WERI-Rb-1 (cell line): ENCODE results near the gene QSER1.
A peak's percentile ranks its signal among the peaks of the same experiment; 100 is the strongest.

Experiments used
- DNase-seq: peaks from one replicate; pipeline ENCODE4 v3.0.0-alpha.2; 2020
- H3K27ac ChIP-seq: fragments of 250-450 bp; sonication (Bioruptor Pico); 2 replicates; pipeline ENCODE4 v1.5.1; 2020; ENCODE audit warnings: mild to moderate bottlenecking, moderate library complexity
- H3K27me3 ChIP-seq: fragments of 250-450 bp; sonication (Bioruptor Pico); 2 replicates; pipeline ENCODE4 v1.5.1; 2021; ENCODE audit warnings: mild to moderate bottlenecking, low read depth, moderate library complexity; ENCODE audit not compliant: insufficient read depth, severe bottlenecking
- H3K36me3 ChIP-seq: fragments of 250-450 bp; sonication (Bioruptor Pico); 2 replicates; pipeline ENCODE4 v1.5.1; 2020; ENCODE audit warnings: mild to moderate bottlenecking, moderate library complexity
- H3K4me3 ChIP-seq: 2 replicates; pipeline ENCODE4 v1.5.1; 2011; ENCODE audit warnings: low read depth, mild to moderate bottlenecking, control low read depth, low read length
- H3K9me3 ChIP-seq: fragments of 250-450 bp; sonication (Bioruptor Pico); 2 replicates; pipeline ENCODE4 v1.5.1; 2021; ENCODE audit warnings: mild to moderate bottlenecking, moderate library complexity; ENCODE audit not compliant: severe bottlenecking
- CTCF ChIP-seq: IDR thresholded peaks from 2 replicates; pipeline ENCODE4 v1.5.1; 2011; ENCODE audit warnings: low read depth, mild to moderate bottlenecking, control low read depth, inconsistent platforms, low read length

The QSER1 gene

DNA sequence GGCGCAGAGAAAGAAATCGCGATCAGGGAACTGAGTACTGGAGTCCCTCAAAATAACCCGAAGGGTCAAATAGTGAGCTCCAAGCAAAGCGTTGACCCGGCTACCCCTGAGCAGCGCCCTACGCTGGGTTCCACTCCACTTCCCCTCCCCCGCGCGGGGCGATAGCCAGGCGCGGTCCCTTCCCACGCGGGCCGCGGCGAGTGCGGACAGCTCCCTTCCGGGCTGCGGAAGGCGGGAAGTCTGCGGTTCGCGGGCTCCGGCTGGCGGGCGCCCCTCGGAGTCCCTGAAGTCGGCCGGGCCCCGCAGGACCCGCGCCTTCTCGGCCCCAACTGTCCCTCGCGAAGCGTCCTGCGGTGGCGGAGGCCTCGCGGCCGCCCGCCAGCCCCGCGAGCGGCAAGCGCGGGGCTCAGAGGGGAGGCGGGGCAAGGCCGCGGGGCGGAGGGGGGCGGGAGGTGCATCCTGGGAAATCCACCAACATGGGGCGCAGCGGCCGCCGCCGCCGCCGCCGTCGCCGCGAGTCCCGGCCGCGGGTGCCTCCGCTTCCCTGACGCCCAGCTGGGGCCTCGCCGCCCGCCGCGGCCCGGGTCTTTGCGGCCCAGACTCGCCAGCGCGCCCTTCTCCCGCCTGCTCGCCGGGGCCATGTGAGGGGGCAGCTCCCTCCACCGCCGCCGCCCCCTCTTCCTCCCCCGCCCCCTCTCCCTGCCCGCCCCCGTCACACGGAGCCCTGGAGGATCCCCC, at the start of gene QSER1:
QSER1 (plus strand) TSS at position 457 of the 738 bp plus-strand sequence. CDS start 315 bp downstream, outside the sequence.
- DNase-seq, result peak; percentile 82
- TF ChIP-seq CTCF, result no peak
- Histone ChIP-seq H3K9me3 (no peaks in the 10 kb centered on the region), H3K36me3 (peaks cover 20% of the 10 kb centered on the region), H3K27ac (peak within 1 kb of the TSS; percentile 98), H3K27me3 (no peaks in the 10 kb centered on the region), H3K4me3 (peak within 1 kb of the TSS; percentile 96)

DNA sequence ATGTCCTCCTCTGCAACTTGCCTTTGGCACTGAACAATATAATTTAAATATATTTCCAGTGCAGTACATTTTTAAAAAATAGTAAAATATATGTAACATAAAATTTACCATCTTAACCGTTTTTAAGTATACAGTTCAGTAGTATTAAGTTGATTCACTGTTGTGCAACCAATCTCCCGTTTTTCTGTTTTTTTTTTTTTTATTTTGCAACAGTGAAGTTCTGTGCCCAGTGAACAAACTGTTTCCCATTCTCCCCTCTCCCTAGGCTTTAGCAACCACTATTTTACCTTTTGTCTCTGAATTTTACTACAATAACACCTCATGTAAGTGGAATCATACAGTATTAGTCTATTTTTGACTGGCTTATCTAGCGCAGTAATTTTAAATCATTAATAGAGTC, 49.1 kb upstream of the QSER1 start:
- H3K27ac ChIP-seq, result no peak overlapping the region
- H3K27me3 ChIP-seq, result no peaks in the 10 kb centered on the region
- no peaks in the 10 kb centered on the region for H3K9me3 ChIP-seq
- no peak overlapping the region for H3K4me3 ChIP-seq
- no peaks in the 10 kb centered on the region for H3K36me3 ChIP-seq
- no peak for TF ChIP-seq CTCF
- DNase-seq, result no peak

DNA sequence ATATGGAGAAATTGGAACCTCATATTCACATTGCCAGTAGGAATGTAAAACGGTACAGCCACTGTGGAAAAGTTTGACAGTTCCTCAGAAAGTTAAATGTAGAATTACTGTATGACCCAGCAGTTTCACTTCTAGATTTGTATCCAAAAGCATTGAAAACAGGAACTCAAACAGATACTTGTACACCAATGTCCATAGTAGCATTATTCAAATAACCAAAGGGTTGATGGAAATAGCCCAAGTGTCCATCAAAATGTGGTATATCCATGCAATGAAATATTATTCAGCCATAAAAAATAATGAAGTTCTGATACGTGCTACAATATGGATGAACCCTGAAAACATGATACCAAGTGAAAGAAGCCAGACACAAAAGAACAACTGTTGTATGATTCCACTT, 45.1 kb upstream of the QSER1 start:
- Histone ChIP-seq H3K4me3 (no peak overlapping the region), H3K36me3 (no peaks in the 10 kb centered on the region), H3K27ac (no peak overlapping the region), H3K27me3 (no peaks in the 10 kb centered on the region), H3K9me3 (no peaks in the 10 kb centered on the region)
- DNase-seq, result no peak
- no peak for TF ChIP-seq CTCF

DNA sequence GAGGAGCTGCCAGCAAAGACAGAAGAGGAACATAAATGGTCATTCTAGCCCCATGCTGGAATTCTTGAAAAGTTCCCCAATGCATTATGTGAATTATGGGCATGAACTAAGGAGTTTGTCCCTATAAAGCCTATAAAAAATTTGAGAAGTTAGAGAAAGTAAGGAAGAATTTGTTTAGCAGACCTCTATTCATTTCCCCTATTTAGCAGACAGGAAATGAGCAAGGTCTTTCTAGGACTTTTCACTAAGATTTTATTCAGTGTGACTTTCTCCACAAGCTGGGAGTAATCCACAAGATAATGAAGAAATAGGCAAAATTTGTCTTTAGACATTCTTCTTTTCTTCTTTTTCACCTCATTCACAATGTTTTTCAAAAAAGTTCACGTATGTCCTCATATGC, 42.9 kb upstream of the QSER1 start:
- H3K27me3 ChIP-seq, result no peaks in the 10 kb centered on the region
- no peaks in the 10 kb centered on the region for H3K9me3 ChIP-seq
- no peaks in the 10 kb centered on the region for H3K36me3 ChIP-seq
- no peak for TF ChIP-seq CTCF
- no peak for DNase-seq
- no peak overlapping the region for H3K4me3 ChIP-seq
- no peak overlapping the region for H3K27ac ChIP-seq

DNA sequence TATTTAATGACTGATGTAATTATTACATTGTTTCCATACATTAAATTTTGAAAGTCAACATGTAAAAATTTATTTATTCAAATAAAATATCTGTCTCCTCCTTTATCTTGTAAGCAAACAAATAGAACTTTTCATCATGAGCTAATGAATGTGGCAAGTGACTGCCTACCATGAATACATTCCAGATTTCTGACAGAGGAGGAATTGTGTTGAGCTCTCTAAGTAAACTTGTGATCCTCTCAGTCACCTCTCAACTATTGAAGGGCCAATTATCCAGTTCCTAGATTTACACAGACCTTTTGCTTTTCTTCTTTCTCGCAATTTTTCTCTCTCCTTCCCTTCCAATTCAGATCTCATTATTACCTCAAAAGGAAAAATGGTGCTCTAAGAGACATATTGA, 41.4 kb upstream of the QSER1 start:
- Histone ChIP-seq H3K27ac (no peak overlapping the region), H3K27me3 (no peaks in the 10 kb centered on the region), H3K9me3 (no peaks in the 10 kb centered on the region), H3K4me3 (no peak overlapping the region), H3K36me3 (no peaks in the 10 kb centered on the region)
- DNase-seq, result no peak
- TF ChIP-seq CTCF, result no peak

DNA sequence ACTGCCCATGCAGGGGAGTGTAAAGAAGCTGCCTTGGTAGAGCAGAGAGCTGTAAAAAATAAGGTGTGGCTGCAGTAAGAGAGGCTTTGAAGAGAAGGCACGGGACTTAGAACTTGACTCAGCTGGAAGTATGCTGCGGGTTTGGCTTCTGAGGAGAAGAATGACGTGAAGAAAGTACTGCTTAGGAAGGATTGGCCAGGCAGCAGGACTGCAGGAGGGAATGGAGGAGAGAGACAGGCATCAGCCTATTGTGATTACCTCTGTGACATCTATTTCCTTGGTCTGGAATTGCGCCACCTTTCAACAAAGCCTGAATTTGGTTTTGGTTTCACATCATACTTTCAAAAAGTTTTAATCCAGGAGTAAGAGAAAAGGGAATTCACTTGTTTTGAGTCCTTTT, 40.4 kb upstream of the QSER1 start:
- Histone ChIP-seq H3K4me3 (no peak overlapping the region), H3K27ac (no peak overlapping the region), H3K36me3 (no peaks in the 10 kb centered on the region), H3K27me3 (no peaks in the 10 kb centered on the region), H3K9me3 (no peaks in the 10 kb centered on the region)
- no peak for DNase-seq
- TF ChIP-seq CTCF, result no peak
